Femur (tissue), 1 donor: ENCODE measurements around the gene DSC1.
"Not testable (repeated sequence)": the region's sequence is repeated elsewhere in the genome, so short reads cannot be mapped to it uniquely, and the experiment has no call there.

Source experiments
- DNase-seq: peaks from one replicate; pipeline ENCODE4 v3.0.0-alpha.2; 2017

DSC1 gene

DNA sequence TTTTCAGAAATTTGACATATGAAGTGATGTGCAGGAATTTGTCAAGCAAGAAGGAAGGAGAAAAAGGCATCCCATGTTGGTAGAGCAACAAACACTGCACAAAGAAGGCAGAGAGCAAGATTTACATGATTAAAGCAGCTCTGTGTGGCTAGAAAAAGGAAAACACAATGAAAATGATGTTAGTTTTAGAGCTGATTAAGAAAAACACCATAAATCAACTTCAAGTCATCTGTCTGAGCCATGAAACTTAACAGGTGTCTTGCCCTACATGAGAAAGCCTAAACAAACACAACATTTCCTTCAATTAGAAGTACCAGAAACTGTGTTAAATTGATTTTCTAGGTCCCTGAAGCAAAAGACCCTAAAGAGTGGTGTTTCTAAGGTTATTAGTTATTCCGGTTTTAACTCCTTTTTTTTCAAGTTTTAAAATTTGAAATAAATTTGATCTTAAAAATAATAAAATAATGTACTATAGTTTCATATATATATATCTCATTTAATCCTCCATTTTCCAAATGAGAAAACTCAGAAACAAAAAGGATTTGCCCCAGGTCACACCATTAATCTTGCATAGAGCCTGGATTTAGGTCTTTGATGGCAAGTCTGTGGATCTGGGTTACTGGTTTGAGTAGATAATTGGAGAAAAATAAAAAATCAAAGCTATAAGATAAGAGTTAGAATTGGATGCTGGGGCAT, 8.6 kb upstream of the DSC1 start:
- DNase-seq = no peak

- no peak for DNase-seq
Measured at GRCh38 chr18:31170335-31170734, 7.7 kb upstream of the DSC1 start.

DNA sequence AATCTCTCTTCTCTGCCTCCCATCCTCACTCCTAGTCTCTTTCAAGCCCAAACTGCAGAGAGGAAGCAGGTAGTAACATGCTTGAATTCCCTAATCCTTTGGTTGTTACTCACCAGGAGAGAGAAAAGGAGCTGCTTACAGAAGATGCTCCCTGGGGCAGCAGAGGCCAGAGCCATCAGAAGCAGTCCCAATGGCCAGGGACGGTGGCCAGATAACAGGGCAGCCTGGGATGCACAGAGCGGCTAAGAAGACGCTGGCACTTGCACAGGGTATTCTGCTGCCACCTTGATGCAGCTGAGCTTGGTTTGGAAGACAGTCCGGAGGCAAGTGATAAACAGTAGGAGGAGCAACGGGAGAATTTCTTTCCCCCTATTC, 250 bp downstream of the DSC1 start:
- DNase-seq = no peak

- no peak for DNase-seq
Measured at GRCh38 chr18:31161757-31162418, 768 bp downstream of the DSC1 start.

DNA sequence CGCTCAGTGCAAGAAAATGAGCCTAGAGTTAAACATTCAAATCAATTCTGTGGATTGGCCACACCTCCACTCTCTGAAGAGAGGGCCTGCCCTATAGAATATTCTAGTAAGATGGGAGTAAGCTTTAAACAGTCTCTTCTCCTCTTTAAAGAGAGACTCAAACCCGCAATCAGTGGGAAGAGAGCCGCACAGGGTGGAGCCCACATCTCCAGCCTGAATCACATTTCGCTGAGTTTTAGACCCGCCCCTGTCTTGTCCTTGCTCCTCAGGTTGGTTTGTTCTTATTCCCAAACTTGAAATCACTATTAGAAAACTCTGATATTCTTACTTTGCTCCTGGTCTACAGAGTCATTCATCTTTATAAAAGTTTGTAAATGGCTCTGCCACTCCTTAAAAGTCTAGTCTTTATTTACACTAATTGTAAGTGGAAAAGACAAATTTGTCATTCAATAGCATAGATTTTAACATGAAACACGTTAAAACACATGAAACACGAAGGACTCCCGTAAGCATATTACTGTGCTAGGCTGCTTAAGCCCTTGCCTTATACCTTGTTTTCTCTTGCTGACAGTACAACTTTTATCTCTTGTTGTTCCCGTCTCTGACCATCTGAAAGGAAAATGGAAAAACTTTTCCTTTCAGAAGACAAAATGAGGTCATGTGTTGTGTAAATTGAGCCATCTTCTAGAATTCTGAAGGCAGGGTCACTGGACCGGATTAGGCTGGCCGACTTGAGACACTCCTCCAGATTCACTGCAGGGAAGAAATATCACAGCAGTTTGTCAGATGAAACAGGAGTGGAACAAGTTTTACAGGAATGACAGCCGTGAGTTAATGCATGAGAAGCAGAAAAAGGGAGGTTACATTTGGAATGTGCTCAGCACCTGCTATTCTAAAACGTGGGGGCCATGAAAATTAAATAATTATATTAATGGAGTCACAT, 5.6 kb downstream of the DSC1 start:
- no peak for DNase-seq

DNA sequence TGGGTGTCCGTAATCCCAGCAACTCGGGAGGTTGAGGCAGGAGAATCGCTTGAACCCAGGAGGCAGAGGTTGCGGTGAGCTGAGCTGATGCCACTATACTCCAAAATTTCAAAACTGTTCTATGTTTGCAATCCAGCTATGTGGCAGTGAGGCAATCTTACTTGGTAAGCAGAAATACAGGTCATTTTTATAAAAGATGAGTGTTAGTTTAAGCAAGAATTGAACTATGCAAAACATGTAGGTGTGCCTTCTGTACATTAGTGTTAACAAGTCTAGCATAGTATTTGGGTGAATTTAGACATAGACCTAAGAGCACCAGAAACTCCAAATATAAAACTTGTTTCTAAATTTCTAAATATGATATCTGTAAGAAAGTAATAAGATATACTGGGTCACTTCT, 7.2 kb downstream of the DSC1 start:
- no peak for DNase-seq

DNA sequence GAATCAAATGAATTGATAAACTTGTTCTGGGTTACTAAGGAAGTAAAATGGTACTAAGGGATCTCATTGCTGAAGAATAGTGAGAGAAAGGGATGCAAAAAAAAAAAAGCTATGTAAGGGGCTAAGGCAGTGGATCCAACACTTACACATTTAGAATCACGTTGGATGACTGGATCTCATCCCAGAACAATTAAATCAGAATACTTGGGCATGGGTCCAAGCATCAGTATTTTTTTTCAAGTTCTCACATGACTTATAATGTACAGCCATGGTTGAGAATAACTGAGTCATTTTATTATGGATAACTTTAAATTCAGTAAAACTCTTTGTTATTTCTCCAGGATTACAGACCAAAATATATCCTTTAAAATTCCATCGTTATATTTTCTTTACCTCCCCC, 8.5 kb downstream of the DSC1 start:
- no peak for DNase-seq

GRCh38 chr18:31149351-31149750, 13.3 kb downstream of the DSC1 start:
- no peak for DNase-seq

GRCh38 chr18:31148600-31148999, 14.1 kb downstream of the DSC1 start:
- no peak for DNase-seq

GRCh38 chr18:31146809-31147208, 15.8 kb downstream of the DSC1 start:
- no peak for DNase-seq

- no peak for DNase-seq
Measured at GRCh38 chr18:31143025-31143424, 19.6 kb downstream of the DSC1 start.

DNA sequence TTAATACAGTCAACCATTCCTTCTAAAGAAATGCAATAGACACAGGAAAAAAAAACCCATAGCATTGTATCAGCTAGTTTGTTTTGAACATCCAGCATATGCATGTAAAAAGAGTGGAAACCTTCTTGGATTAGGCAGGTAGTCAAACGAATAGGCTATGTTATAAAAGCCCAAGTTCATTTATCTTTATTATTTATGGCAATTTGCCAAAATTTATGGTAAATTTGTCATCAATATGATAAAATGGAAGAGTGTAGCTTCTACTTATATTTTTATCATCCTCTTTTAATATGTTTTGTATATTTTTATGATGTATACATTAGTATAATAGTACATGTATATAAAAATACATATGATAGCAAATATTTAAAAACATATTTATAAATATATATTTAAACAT, 23.9 kb downstream of the DSC1 start:
- no peak for DNase-seq

GRCh38 chr18:31134988-31135529, 27.6 kb downstream of the DSC1 start:
- no peak for DNase-seq

DNA sequence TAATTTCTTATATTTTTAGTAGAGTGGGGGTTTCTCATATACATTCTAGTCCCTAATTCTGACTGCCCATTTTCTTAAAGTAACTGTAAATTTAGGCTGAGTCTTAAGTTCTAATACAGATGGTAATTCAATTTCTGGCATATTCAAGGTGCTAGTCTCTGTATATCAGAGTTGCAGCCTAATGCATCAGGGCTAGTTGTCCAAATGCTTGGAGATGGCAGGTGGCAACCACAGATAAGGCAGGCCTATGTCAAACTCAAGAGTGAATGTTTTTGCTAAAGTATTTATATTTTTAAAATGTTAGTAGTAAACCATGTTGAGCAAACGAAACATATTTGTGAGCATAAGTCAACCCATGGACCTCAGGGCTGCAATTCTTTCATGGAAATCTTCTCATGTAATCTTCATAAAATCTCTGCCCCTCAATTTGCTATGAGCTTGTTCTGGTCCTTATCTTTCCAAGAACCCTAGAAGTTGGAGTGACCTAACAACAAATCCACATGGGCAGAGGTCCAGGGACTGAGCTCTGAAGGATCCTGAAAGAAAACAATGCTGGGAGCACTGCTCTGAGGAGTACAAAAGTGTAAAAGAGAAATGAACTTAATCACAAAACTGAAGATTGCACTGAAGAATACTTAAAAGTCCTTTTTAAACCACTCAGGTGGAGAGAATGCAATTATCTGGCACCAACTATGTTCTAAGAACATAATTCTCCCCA, 33.1 kb downstream of the DSC1 start:
- DNase-seq = no peak

DNA sequence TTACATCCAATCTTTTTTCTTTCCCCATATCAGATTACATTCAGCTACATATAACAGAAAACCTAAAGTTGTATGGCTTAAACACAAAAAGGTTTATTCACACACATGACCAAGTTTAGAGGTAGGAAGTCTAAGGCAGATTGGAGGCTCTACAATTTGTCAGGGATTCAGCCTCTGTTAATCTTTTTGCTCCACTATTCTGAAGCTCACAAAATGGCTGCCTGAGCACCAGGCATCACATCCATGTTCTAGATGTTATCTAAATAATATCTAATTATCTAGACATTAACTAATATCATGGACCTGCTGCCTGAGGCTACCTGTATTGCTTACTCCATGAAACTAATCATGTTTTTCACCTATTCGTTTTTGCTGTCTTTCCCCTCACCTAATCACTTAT, 36.8 kb downstream of the DSC1 start:
- no peak for DNase-seq

GRCh38 chr18:31123125-31123524, 39.5 kb downstream of the DSC1 start:
- DNase-seq = not testable (repeated sequence)

DNA sequence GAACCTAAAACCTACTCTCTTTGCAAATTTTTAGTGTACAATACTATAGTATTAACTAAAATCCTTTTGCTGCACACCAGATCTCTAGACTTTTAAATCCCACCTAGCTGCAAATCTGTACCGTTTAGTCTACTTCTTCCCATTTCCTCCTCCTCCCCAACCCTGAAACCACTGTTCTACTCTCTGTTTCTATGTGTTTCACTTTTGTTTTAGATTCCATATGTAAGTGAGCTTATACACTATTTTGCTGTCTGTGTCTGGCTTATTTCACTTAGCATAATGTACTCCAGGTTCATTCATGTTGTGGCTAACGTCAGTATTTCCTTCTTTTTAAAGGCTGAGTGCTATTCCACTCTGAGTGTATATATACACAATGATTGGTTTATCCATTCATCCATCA, 42.1 kb downstream of the DSC1 start:
- DNase-seq = no peak

DNA sequence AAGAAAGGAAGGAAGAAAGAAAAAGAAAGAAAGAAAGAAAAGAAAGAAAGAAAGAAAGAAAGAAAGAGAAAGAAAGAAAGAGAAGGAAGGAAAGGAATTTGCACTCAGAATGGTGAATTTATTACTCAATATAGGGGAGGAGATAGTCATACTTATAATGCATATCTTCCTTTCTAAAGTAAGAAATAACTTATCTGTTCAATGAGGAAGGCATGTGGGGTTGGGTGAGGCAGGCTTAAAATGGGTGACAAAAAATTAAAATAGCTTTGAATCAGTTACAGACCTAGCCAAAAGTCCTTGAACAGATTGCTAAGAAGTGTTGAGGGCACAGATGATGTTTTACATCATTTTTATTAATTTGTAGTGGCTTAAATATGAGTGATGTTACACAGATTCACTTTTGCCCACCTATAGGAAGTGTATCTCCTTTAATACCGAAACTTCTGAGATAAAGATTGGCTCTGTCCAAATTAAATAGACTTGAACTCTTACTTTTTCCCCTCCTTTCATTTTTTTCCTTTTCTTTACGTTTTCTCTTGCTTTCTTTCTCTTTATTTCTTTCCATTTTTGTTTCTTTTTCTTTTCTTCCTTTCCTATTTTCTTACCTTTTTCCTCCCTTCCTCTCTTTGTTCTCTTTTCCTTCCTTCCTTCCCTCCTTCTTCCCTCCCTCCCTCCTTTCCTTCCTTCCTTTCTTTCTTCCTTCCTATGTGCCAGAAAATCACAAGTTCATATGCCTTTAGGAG, 45.6 kb downstream of the DSC1 start:
- DNase-seq = no peak

DNA sequence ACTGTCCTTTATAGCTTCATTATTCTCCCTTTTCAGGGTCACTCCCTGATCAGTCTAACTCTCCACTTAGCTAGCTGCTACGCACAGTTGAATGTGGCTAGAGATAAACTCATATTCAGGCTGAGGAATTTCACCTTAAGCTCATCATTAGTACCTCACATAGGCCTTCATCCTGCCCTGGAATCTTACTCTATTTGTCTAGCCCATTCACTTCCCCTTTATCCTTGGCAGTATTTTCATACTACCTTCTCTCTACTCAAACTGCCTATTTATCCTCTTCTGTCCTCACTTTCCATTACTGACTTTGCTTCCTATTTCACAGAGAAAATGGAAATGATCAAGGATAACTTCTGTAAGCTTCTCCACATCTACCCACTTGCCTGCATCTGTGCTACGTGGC, 49.9 kb downstream of the DSC1 start:
- DNase-seq = no peak

- DNase-seq = no peak
Measured at GRCh38 chr18:31105733-31106132, 56.9 kb downstream of the DSC1 start.

GRCh38 chr18:31104444-31104843, 58.2 kb downstream of the DSC1 start:
- no peak for DNase-seq

DNA sequence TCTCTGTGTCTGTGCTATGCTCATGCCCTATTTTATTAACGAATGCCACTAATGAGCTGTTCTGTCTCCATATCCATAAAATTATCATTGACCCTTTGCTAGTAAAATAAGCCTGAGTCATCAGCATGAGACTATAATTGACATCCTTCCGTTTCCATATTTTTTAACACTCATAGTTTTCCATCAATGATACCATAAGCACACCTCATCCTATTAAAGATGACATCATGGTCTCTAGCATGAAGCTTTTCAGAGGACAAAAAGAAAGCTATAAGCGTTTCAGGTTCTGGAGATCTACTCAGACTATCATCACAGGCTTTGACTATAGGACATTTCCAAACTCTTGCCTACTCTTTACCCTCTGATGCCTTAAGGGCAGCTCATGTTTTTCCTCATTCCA, 59.2 kb downstream of the DSC1 start:
- no peak for DNase-seq
